ENCODE data around the gene LRMDA. TPM values are rescaled to one million over a fixed set of nuclear protein-coding genes. Genes with fewer than 3 reads are reported as not detected.

LRMDA gene
- polyA plus RNA-seq, 3 donors = 7.2 to 20.6 (median 14.4) TPM

DNA sequence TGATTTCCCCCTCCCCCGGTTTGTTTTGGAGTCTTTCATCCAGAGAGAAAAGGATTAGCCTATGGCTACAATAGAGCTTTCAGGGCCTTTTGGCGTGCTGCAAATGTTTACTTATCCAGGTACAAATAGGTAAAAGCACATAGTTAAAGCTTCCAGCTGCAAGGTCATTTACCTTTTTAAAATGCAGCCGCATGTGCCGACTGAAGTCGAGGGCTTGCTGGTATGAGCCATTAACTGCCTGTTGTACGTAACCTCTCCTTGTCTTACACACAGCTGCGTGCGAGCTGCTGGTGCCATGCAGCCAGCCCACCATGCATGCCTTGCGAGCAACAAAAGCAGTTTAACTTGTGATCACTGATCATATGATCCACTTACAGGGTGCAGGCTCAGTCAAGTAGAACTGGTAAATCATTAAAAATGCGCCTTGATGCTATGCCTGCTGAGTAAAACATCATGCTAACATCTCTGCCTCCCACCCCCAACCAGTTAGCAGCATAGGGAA is 866.4 kb downstream of the LRMDA start:
- no peak overlapping the region for H3K27ac ChIP-seq (ENCODE audit: low read depth, low read length)
- 52 to 91% (median 89%) methylated on average over 10 of the region's 10 CpGs for whole genome bisulfite sequencing, 3 donors

GRCh38 chr10:76298329-76298728 is 866.9 kb downstream of the LRMDA start:
- no peak overlapping the region for H3K27ac ChIP-seq (ENCODE audit: low read depth, low read length)
- WGBS, 3 donors = 71 to 97% (median 94%) methylated on average over 3 of the region's 3 CpGs

DNA sequence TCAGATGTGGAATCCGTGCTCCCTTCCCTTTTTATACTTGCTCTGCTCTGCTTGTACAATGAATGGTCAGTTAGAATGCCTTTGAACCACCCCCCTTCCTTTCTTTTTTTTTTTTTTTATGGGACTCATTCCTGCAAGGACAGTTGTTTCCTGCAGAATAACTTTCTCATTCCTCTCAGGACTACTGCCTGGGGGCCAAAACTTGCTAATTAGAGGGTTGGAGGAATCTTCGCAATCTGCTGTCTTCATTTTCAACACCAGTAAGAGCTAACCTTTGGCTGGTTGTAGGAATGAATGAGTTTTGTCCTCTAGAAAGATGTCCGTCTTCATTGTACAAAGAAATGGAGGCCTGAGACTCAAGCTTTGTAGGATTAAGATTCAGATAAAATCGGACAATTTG is 868.1 kb downstream of the LRMDA start:
- H3K27ac ChIP-seq (ENCODE audit: low read depth, low read length) = no peak overlapping the region
- WGBS, 3 donors = 84 to 94% (median 90%) methylated on average over 4 of the region's 4 CpGs

DNA sequence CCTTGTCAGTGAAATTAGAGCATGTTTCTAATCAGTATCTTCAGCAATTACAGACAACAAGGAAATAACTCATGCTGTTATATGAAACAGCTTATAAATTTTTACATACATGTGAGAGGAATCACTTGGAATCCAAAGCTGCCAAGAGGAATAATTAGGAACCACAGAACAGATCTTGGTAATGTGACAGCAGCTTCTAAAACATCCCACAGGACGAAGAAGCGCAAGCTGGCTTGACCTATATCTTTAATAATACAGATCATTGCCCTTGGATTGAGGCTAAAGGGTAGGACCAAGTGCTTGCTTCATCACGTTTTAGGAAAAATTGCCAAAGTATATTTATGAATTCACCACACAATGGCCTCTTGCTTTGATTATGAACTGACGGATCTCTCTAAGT is 869.8 kb downstream of the LRMDA start:
- H3K27ac ChIP-seq (ENCODE audit: low read depth, low read length) = no peak overlapping the region
- WGBS, 3 donors = 75 to 84% (median 77%) methylated on average over 4 of the region's 4 CpGs

GRCh38 chr10:76301950-76302349 is 870.5 kb downstream of the LRMDA start:
- H3K27ac ChIP-seq (ENCODE audit: low read depth, low read length) = no peak overlapping the region
- 54 to 67% (median 58%) methylated on average over 3 of the region's 3 CpGs for WGBS, 3 donors

- 86 to 98% (median 97%) methylated on average over 1 of the region's 1 CpG for WGBS, 3 donors
- H3K27ac ChIP-seq (ENCODE audit: low read depth, low read length) = no peak overlapping the region
These were observed 871.1 kb downstream of the LRMDA start for GRCh38 chr10:76302481-76302880.

GRCh38 chr10:76302961-76303630 is 871.7 kb downstream of the LRMDA start:
- 74 to 82% (median 78%) methylated on average over 8 of the region's 8 CpGs for WGBS, 3 donors
- no peak overlapping the region for H3K27ac ChIP-seq (ENCODE audit: low read depth, low read length)

GRCh38 chr10:76303682-76304316 is 872.4 kb downstream of the LRMDA start:
- 43 to 53% (median 48%) methylated on average over 8 of the region's 8 CpGs for WGBS, 3 donors
- H3K27ac ChIP-seq (ENCODE audit: low read depth, low read length) = no peak overlapping the region

DNA sequence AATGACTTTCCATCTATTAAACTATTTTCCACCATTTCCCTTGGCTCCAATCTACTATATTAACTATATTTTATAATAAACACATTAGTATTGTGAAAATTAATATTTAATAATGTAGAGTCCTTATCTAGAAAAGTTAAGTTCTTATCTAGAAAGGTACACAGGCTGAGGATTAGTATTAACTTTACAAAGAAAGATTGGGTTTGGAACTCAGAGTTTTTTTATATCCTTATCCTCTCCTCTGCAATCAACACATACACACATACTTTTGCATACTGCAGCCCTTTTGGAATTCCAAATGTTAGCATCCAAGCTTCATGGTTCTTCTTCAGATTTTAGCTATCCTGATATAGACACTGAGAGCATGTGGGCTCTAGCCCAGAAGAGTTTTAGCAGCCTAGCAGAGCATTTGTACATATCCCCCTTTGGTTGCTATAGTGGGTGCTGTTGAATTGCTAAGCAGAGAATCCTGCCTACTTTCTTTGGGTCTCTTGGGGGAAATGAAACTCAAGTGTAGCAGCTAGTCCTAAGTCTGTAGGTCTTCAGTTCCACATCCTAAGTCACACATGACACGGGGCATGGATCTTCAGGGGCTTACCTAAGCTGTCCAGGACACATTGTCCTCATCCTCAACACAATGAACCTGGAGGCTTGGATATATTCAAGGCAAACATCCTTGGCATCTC is 874.6 kb downstream of the LRMDA start:
- no peak overlapping the region for H3K27ac ChIP-seq (ENCODE audit: low read depth, low read length)
- WGBS, 3 donors = 4 to 92% (median 41%) methylated on average over 1 of the region's 1 CpG

- no peak overlapping the region for H3K27ac ChIP-seq (ENCODE audit: low read depth, low read length)
These were observed 875.4 kb downstream of the LRMDA start for GRCh38 chr10:76306856-76307255.

- 50 to 90% (median 59%) methylated on average over 7 of the region's 7 CpGs for WGBS, 3 donors
- no peak overlapping the region for H3K27ac ChIP-seq (ENCODE audit: low read depth, low read length)
These were observed 877.6 kb downstream of the LRMDA start for GRCh38 chr10:76309070-76309469.

GRCh38 chr10:76309741-76310587 is 878.5 kb downstream of the LRMDA start:
- H3K27ac ChIP-seq (ENCODE audit: low read depth, low read length) = no peak overlapping the region
- WGBS, 3 donors = 75 to 85% (median 81%) methylated on average over 7 of the region's 7 CpGs

GRCh38 chr10:76310588-76311080 is 879.2 kb downstream of the LRMDA start:
- 69 to 89% (median 73%) methylated on average over 1 of the region's 1 CpG for WGBS, 3 donors
- no peak overlapping the region for H3K27ac ChIP-seq (ENCODE audit: low read depth, low read length)

GRCh38 chr10:76311752-76312636 is 880.6 kb downstream of the LRMDA start:
- 32 to 68% (median 37%) methylated on average over 4 of the region's 4 CpGs for WGBS, 3 donors
- no peak overlapping the region for H3K27ac ChIP-seq (ENCODE audit: low read depth, low read length)

GRCh38 chr10:76315240-76315639 is 883.8 kb downstream of the LRMDA start:
- WGBS, 3 donors = 92 to 98% (median 97%) methylated on average over 14 of the region's 14 CpGs
- no peak overlapping the region for H3K27ac ChIP-seq (ENCODE audit: low read depth, low read length)

- H3K27ac ChIP-seq (ENCODE audit: low read depth, low read length) = no peak overlapping the region
- WGBS, 3 donors = 97 to 98% (median 97%) methylated on average over 12 of the region's 12 CpGs
These were observed 884.8 kb downstream of the LRMDA start for GRCh38 chr10:76316234-76316633.

DNA sequence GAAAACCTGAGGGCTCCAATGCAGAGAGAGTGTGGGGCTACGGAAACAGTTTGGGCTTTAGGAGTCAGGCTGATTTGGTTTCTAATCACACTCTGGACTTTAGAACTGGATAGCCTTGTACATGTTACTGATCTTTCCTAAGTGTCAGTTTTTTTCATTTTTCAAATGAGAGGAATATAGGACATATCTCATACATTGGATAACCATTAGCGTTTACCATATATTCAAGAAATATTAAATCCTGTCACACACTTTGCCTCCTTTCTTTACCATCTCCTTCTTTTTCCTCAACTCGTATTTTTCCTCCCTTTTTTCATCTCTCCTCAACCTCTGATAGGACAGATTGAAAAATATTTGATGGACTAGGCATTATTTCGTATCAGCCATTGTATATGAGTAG is 885.7 kb downstream of the LRMDA start:
- no peak overlapping the region for H3K27ac ChIP-seq (ENCODE audit: low read depth, low read length)
- WGBS, 3 donors = 91 to 94% (median 92%) methylated on average over 4 of the region's 4 CpGs

DNA sequence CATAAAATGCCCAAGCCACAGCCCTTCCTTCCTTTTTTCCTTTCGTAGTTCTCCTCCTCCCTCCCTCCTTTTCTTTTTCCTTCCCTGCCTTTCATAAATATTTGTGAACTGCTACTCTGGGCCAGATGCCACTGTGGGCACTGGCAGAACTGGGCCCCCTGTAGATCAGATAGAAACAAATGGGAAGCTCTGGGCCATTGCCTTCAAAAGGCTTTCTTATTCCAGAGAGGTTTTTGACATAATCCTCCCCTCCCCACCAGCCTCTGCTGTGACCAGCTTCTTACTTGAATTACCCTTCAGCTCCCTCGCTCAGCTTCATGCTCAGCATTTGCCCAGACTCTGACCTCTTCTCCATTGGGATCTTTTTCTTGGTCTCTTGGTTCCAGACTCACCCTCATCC is 886.8 kb downstream of the LRMDA start:
- H3K27ac ChIP-seq (ENCODE audit: low read depth, low read length) = no peak overlapping the region
- WGBS, 3 donors = 44 to 81% (median 51%) methylated on average over 2 of the region's 2 CpGs
